Parathyroid adenoma (tissue), 2 donors: ENCODE results near the gene ATP9B.

ENCODE experiments used
- H2AFZ ChIP-seq: fragments of 300-600 bp; sonication (generic); one replicate; pipeline ENCODE4 v1.7.0; 2017; ENCODE audit warnings: antibody characterized with exemption, mild to moderate bottlenecking
- H3K27ac ChIP-seq: fragments of 300-600 bp; sonication (generic); one replicate; pipeline ENCODE4 v1.7.0; 2017
- H3K27me3 ChIP-seq: fragments of 300-600 bp; sonication (generic); one replicate; pipeline ENCODE4 v1.7.0; 2017; ENCODE audit warnings: low read length; ENCODE audit not compliant: control insufficient read depth, insufficient read depth
- H3K36me3 ChIP-seq: fragments of 300-600 bp; sonication (generic); one replicate; pipeline ENCODE4 v1.7.0; 2017; ENCODE audit warnings: low read length; ENCODE audit not compliant: control insufficient read depth, insufficient read depth
- H3K4me1 ChIP-seq: fragments of 300-600 bp; sonication (generic); one replicate; pipeline ENCODE4 v1.7.0; 2017; ENCODE audit warnings: control low read depth
- H3K4me2 ChIP-seq: fragments of 300-600 bp; sonication (generic); one replicate; pipeline ENCODE4 v1.7.0; 2017; ENCODE audit warnings: low read length
- H3K4me3 ChIP-seq: fragments of 300-600 bp; sonication (generic); one replicate; pipeline ENCODE4 v1.7.0; 2017; ENCODE audit warnings: low read depth, low read length
- H3K79me2 ChIP-seq: fragments of 300-600 bp; sonication (generic); one replicate; pipeline ENCODE4 v1.7.0; 2017; ENCODE audit warnings: control low read depth
- H3K9ac ChIP-seq: fragments of 300-600 bp; sonication (generic); one replicate; pipeline ENCODE4 v1.7.0; 2017; ENCODE audit warnings: mild to moderate bottlenecking
- H3K9me3 ChIP-seq: fragments of 300-600 bp; sonication (generic); one replicate; pipeline ENCODE4 v1.7.0; 2017; ENCODE audit warnings: low read length; ENCODE audit not compliant: control insufficient read depth
- TF ChIP-seq, protein P1 (sequence below): fragments of 300-600 bp; sonication (generic); IDR thresholded peaks from one replicate; pipeline ENCODE4 v1.7.0; 2017; ENCODE audit warnings: antibody characterized with exemption, mild to moderate bottlenecking
- donor health status: primary hyperparathyroidism.

The ATP9B gene

DNA sequence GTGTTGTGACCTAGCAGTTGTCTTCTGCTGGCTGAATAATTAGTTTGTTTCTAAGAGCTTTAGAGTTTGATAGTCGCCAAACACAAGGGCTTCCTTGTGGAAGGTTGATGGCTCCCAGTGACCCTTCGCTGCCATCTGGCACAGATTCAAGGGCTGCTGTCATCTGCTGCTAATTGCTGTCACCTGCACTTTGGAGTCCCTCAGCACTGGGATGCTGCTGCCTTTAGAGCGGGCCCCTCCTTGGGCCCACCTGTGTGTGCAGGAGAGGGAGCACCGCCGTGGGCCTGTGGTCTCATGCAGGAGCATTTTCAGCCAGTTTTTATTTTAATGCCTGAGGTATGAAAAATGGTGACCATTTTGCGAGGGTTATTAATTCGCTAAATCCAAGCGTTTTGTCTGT lies 172.6 kb downstream of the ATP9B start:
- Histone ChIP-seq H3K9ac (no peak overlapping the region), H3K27me3 (no peaks in the 10 kb centered on the region), H3K79me2 (no peaks in the 10 kb centered on the region), H3K36me3 (no peaks in the 10 kb centered on the region), H3K9me3 (no peaks in the 10 kb centered on the region), H3K27ac (no peak overlapping the region), H3K4me1 (no peaks in the 10 kb centered on the region), H2AFZ (no peak overlapping the region), H3K4me3 (no peak overlapping the region), H3K4me2 (no peak overlapping the region)
- TF ChIP-seq, protein P1, sequence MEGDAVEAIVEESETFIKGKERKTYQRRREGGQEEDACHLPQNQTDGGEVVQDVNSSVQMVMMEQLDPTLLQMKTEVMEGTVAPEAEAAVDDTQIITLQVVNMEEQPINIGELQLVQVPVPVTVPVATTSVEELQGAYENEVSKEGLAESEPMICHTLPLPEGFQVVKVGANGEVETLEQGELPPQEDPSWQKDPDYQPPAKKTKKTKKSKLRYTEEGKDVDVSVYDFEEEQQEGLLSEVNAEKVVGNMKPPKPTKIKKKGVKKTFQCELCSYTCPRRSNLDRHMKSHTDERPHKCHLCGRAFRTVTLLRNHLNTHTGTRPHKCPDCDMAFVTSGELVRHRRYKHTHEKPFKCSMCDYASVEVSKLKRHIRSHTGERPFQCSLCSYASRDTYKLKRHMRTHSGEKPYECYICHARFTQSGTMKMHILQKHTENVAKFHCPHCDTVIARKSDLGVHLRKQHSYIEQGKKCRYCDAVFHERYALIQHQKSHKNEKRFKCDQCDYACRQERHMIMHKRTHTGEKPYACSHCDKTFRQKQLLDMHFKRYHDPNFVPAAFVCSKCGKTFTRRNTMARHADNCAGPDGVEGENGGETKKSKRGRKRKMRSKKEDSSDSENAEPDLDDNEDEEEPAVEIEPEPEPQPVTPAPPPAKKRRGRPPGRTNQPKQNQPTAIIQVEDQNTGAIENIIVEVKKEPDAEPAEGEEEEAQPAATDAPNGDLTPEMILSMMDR, result no peak

DNA sequence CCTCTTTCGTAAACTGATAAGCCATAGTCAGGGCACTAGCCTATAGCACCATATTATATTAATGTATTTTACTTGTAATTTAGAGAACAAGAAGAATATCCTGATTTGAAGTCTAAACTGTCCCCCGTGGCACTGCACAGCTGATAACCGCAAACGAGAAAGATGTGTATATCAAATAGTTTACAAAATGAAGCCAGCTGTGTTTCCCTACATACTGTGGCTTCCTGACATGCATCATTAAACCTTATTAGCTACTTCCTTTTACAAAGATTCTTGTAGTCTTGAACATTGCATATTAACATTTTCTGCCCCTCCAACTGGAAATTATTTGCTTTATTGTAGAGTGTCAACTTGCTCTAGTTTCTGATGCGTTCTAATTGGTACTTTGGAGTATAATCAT lies 173.1 kb downstream of the ATP9B start:
- H3K79me2 ChIP-seq, result no peaks in the 10 kb centered on the region
- TF ChIP-seq, protein P1, result no peak

DNA sequence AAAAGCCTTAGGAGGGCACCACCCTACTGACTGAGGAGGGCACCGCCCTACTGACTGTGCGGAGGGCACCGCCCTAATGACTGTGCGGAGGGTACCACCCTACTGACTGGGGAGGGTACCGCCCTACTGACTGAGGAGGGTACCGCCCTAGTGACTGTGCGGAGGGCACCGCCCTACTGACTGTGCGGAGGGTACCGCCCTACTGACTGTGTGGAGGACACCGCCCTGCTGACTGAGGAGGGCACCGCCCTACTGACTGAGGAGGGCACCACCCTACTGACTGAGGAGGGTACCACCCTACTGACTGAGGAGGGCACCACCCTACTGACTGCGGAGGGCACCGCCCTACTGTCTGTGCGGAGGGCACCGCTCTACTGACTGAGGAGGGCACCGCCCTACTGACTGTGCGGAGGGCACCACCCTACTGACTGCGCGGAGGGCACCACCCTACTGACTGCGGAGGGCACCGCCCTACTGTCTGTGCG lies 176.4 kb downstream of the ATP9B start:
- Histone ChIP-seq H3K27me3 (no peaks in the 10 kb centered on the region), H2AFZ (no peak overlapping the region), H3K4me1 (no peaks in the 10 kb centered on the region), H3K36me3 (no peaks in the 10 kb centered on the region), H3K27ac (no peak overlapping the region), H3K4me2 (no peak overlapping the region), H3K9me3 (no peaks in the 10 kb centered on the region), H3K4me3 (no peak overlapping the region), H3K9ac (no peak overlapping the region), H3K79me2 (no peaks in the 10 kb centered on the region)
- TF ChIP-seq, protein P1, result no peak

More for the DNA sequence above, 173.1 kb downstream of the ATP9B start:
- Histone ChIP-seq H3K4me2 (no peak overlapping the region), H3K4me1 (no peaks in the 10 kb centered on the region), H3K36me3 (no peaks in the 10 kb centered on the region), H3K27ac (no peak overlapping the region), H3K27me3 (no peaks in the 10 kb centered on the region), H3K4me3 (no peak overlapping the region), H2AFZ (no peak overlapping the region), H3K9me3 (no peaks in the 10 kb centered on the region), H3K9ac (no peak overlapping the region)

DNA sequence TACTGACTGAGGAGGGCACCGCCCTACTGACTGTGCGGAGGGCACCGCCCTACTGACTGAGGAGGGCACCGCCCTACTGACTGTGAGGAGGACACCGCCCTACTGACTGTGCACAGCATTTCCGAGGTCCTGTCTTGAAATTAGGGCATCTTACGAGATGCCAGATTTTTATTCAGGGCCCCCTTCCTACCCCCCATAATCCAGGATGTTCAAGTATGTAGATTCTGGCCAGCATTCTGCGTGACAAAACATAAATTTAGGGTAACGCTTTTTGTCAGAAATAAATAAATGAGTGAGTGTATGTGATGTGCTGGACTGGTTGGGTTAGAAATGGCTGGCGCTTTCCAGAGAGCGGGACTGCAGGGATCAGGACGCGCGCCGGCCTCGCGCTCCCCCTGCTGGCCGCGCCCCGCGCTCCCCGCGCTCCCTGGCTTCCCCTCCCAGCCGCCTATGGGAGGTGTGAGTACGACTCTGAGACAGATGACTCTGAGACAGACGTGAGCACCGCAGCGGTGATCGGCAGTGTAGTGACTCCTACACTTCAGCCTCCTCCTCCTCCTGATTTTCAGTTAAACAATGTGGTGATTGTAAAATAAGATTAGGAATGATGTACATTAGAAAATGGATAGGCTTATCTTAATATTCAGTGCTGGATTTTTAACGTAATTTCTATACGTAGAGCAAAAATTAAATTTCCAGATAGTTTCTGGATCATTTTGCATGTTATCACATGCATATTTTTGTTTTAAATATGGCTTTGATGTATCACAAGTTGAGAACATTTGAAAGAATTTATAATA lies 177.3 kb downstream of the ATP9B start:
- no peaks in the 10 kb centered on the region for H3K36me3 ChIP-seq
- no peak overlapping the region for H3K4me2 ChIP-seq
- H3K27me3 ChIP-seq, result no peaks in the 10 kb centered on the region
- H3K27ac ChIP-seq, result no peak overlapping the region
- no peak overlapping the region for H3K9ac ChIP-seq
- no peak overlapping the region for H3K4me3 ChIP-seq
- TF ChIP-seq, protein P1, result peak; percentile 94
- H3K9me3 ChIP-seq, result no peaks in the 10 kb centered on the region
- no peaks in the 10 kb centered on the region for H3K79me2 ChIP-seq
- H2AFZ ChIP-seq, result no peak overlapping the region
- no peaks in the 10 kb centered on the region for H3K4me1 ChIP-seq
